SK-N-SH (cell line): ENCODE results near the gene CAMK2D.

ENCODE experiments used
- EP300 ChIP-seq, 2 experiments: IDR thresholded peaks; 2 replicates each; pipeline versions ENCODE4 v1.4.0 to v1.6.1; 2012; ENCODE audit warnings: borderline replicate concordance in 1 of 2, low read depth in 1 of 2, low read length in 1 of 2
- EZH2phosphoT487 ChIP-seq: fragments of 200-600 bp; sonication (generic); IDR thresholded peaks from 2 replicates; pipeline ENCODE4 v1.6.1; 2017; ENCODE audit warnings: low read depth, mixed run types, mild to moderate bottlenecking, antibody characterized with exemption, moderate library complexity, borderline replicate concordance
- GABPA ChIP-seq: IDR thresholded peaks from 2 replicates; pipeline ENCODE4 v1.4.0; 2012; ENCODE audit warnings: low read depth, mild to moderate bottlenecking
- JUND ChIP-seq: IDR thresholded peaks from 2 replicates; pipeline ENCODE4 v1.4.0; 2012
- POLR2AphosphoS5 ChIP-seq: IDR thresholded peaks from 2 replicates; pipeline ENCODE4 v1.6.1; 2012; ENCODE audit warnings: low read depth, low read length
- TAF1 ChIP-seq: IDR thresholded peaks from 2 replicates; pipeline ENCODE4 v1.6.1; 2012; ENCODE audit warnings: low read depth, mild to moderate bottlenecking, low read length, moderate library complexity, borderline replicate concordance
- TCF12 ChIP-seq: IDR thresholded peaks from 2 replicates; pipeline ENCODE4 v1.4.0; 2012
- USF1 ChIP-seq: IDR thresholded peaks from 2 replicates; pipeline ENCODE4 v1.4.0; 2012; ENCODE audit warnings: low read depth, borderline replicate concordance
- YY1 ChIP-seq: IDR thresholded peaks from 2 replicates; pipeline ENCODE4 v1.4.0; 2012; ENCODE audit warnings: low read depth, mild to moderate bottlenecking
- TF ChIP-seq, protein P1 (sequence below): fragments of 200-600 bp; sonication (generic); IDR thresholded peaks from 2 replicates; pipeline ENCODE4 v1.6.1; 2017; ENCODE audit warnings: antibody characterized with exemption, mild to moderate bottlenecking, moderate library complexity

DNA sequence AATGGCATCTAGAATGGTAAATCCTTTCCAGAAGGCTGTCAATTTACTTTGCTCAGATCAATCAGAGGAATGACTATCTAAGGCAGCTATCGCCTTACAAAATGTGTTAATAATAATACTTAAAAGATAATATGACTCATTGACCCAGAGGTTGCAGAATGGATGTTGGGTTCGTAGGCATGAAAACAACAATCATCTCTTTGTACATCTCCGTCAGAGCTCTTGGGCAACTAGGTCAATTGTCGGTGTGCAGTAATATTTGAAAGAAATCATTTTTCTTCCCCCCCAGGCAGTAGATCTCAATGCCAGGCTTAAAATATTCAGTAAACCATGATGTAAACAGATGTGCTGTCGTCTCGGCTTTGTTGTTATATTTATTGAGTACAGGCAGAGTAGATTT, 165.1 kb downstream of the CAMK2D start:
- no peak for TF ChIP-seq EZH2phosphoT487
- TF ChIP-seq, protein P1, sequence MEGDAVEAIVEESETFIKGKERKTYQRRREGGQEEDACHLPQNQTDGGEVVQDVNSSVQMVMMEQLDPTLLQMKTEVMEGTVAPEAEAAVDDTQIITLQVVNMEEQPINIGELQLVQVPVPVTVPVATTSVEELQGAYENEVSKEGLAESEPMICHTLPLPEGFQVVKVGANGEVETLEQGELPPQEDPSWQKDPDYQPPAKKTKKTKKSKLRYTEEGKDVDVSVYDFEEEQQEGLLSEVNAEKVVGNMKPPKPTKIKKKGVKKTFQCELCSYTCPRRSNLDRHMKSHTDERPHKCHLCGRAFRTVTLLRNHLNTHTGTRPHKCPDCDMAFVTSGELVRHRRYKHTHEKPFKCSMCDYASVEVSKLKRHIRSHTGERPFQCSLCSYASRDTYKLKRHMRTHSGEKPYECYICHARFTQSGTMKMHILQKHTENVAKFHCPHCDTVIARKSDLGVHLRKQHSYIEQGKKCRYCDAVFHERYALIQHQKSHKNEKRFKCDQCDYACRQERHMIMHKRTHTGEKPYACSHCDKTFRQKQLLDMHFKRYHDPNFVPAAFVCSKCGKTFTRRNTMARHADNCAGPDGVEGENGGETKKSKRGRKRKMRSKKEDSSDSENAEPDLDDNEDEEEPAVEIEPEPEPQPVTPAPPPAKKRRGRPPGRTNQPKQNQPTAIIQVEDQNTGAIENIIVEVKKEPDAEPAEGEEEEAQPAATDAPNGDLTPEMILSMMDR: no peak
- no peak for TF ChIP-seq JUND
- no peak for TF ChIP-seq POLR2AphosphoS5
- TF ChIP-seq USF1: no peak
- TF ChIP-seq TAF1: no peak
- no peak for TF ChIP-seq YY1
- no peak for TF ChIP-seq TCF12
- no peak for TF ChIP-seq GABPA
- no peak for TF ChIP-seq EP300 (IDR thresholded peaks at IDR 0.05; ENCODE audit: borderline replicate concordance in 1 of 2, low read depth in 1 of 2, low read length in 1 of 2)
